ENCODE results near the gene UVRAG. TPM values are rescaled to one million over a fixed set of nuclear protein-coding genes. Genes with fewer than 3 reads are reported as not detected.

The UVRAG gene
- total RNA-seq, 1 donor from 2014 or later = 14.7 TPM

- peaks cover 8% of the 10 kb centered on the region for H3K4me1 ChIP-seq
- no peaks in the 10 kb centered on the region for H3K9me3 ChIP-seq
- H3K36me3 ChIP-seq = no peaks in the 10 kb centered on the region
- no peak overlapping the region for H3K4me3 ChIP-seq
- H3K27ac ChIP-seq = no peak overlapping the region
- no peak for TF ChIP-seq POLR2AphosphoS5 (IDR thresholded peaks at IDR 0.05; ENCODE audit: insufficient read depth in 1 of 2, low read depth in 1 of 2)
- TF ChIP-seq CTCF (IDR thresholded peaks at IDR 0.05) = no peak
- TF ChIP-seq POLR2A (IDR thresholded peaks at IDR 0.05) = no peak
- no peaks in the 10 kb centered on the region for H3K27me3 ChIP-seq
- intact Hi-C loops (cut with DNase I) = no loop called here
- no peak for DNase-seq (ENCODE audit: extremely low spot score in 2 of 2)
These were observed 289.3 kb downstream of the UVRAG start for GRCh38 chr11:76104285-76104684.

- H3K4me1 ChIP-seq = peaks cover 8% of the 10 kb centered on the region
- H3K4me3 ChIP-seq = no peak overlapping the region
- H3K27me3 ChIP-seq = no peaks in the 10 kb centered on the region
- DNase-seq (ENCODE audit: extremely low spot score in 2 of 2) = no peak
- no peaks in the 10 kb centered on the region for H3K9me3 ChIP-seq
- no peak overlapping the region for H3K27ac ChIP-seq
- no peaks in the 10 kb centered on the region for H3K36me3 ChIP-seq
- no peak for TF ChIP-seq POLR2AphosphoS5 (IDR thresholded peaks at IDR 0.05; ENCODE audit: insufficient read depth in 1 of 2, low read depth in 1 of 2)
- TF ChIP-seq CTCF (IDR thresholded peaks at IDR 0.05) = no peak
- TF ChIP-seq POLR2A (IDR thresholded peaks at IDR 0.05) = no peak
- intact Hi-C loops (cut with DNase I) = no loop called here
These were observed 290.6 kb downstream of the UVRAG start for GRCh38 chr11:76105637-76106036.

DNA sequence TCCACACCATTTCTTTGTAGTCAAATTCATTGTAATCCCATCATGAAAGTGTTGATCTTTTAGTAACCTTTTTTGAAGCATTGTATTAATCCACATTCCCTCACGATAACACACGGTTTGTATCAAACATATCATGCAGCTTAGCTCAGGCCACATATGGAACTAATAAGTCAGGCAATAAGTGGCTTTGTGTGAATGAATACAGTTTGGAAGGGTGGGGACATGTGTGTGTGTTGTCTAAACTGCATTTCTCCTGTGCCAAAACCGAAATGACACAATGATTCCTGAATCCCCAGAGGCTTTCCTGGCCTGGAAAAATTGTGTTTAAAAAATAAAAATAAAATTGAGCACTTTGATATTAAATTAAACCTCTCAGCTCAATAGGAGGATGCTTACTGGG, 293.0 kb downstream of the UVRAG start:
- H3K27me3 ChIP-seq = no peaks in the 10 kb centered on the region
- no peak overlapping the region for H3K27ac ChIP-seq
- no peak overlapping the region for H3K4me3 ChIP-seq
- H3K9me3 ChIP-seq = no peaks in the 10 kb centered on the region
- no peak for DNase-seq (ENCODE audit: extremely low spot score in 2 of 2)
- H3K36me3 ChIP-seq = no peaks in the 10 kb centered on the region
- intact Hi-C loops (cut with DNase I) = no loop called here
- peaks cover 2% of the 10 kb centered on the region for H3K4me1 ChIP-seq
- no peak for TF ChIP-seq POLR2AphosphoS5 (IDR thresholded peaks at IDR 0.05; ENCODE audit: insufficient read depth in 1 of 2, low read depth in 1 of 2)
- no peak for TF ChIP-seq POLR2A (IDR thresholded peaks at IDR 0.05)
- TF ChIP-seq CTCF (IDR thresholded peaks at IDR 0.05) = no peak

DNA sequence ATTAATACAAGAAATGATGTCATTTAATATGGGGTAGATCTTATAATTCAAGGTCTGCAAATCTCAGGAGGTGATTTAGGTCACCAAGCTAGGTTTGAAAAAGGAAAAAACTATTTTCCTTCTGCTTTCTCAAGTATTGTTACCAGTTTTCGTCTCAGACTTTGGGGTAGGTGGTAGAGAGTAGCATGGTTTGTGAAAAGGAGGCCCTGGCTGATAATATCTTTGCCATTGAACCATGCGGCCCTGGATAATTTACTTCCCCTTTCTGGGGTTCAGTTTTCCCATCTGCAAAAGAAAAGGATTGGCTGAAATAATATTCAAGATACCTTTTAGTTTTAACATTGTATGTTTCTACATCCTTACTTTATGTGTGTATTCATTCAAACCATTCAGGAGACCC, 299.2 kb downstream of the UVRAG start:
- Histone ChIP-seq H3K27me3 (no peaks in the 10 kb centered on the region), H3K4me3 (no peak overlapping the region), H3K27ac (no peak overlapping the region), H3K36me3 (no peaks in the 10 kb centered on the region), H3K9me3 (no peaks in the 10 kb centered on the region), H3K4me1 (no peaks in the 10 kb centered on the region)
- no peak for TF ChIP-seq POLR2A (IDR thresholded peaks at IDR 0.05)
- TF ChIP-seq POLR2AphosphoS5 (IDR thresholded peaks at IDR 0.05; ENCODE audit: insufficient read depth in 1 of 2, low read depth in 1 of 2) = no peak
- TF ChIP-seq CTCF (IDR thresholded peaks at IDR 0.05) = no peak
- intact Hi-C loops (cut with DNase I) = no loop called here
- no peak for DNase-seq (ENCODE audit: extremely low spot score in 2 of 2)

- Histone ChIP-seq H3K27ac (no peak overlapping the region), H3K4me1 (peaks cover 10% of the 10 kb centered on the region), H3K36me3 (no peaks in the 10 kb centered on the region), H3K4me3 (no peak overlapping the region), H3K9me3 (no peaks in the 10 kb centered on the region), H3K27me3 (no peaks in the 10 kb centered on the region)
- TF ChIP-seq CTCF (IDR thresholded peaks at IDR 0.05) = no peak
- no peak for TF ChIP-seq POLR2AphosphoS5 (IDR thresholded peaks at IDR 0.05; ENCODE audit: insufficient read depth in 1 of 2, low read depth in 1 of 2)
- no peak for TF ChIP-seq POLR2A (IDR thresholded peaks at IDR 0.05)
- DNase-seq (ENCODE audit: extremely low spot score in 2 of 2) = no peak
- intact Hi-C loops (cut with DNase I) = no loop called here
These were observed 300.5 kb downstream of the UVRAG start for GRCh38 chr11:76115555-76115954.
